Middle frontal gyrus (tissue), 1 donor: ENCODE measurements around the gene ELL2.
"Not testable (repeated sequence)": the region's sequence is repeated elsewhere in the genome, so short reads cannot be mapped to it uniquely, and the experiment has no call there.

Experiments used
- DNase-seq: peaks from one replicate; pipeline ENCODE4 v3.0.0-alpha.2; 2015; ENCODE audit warnings: low spot score; ENCODE audit errors: extremely low spot score

Gene ELL2

GRCh38 chr5:95883185-95884016 lies 78.2 kb downstream of the ELL2 start:
- DNase-seq, result no peak

- DNase-seq, result no peak
These were observed 79.8 kb downstream of the ELL2 start for GRCh38 chr5:95881833-95882232.

- DNase-seq, result no peak
These were observed 81.3 kb downstream of the ELL2 start for GRCh38 chr5:95880081-95880926.

GRCh38 chr5:95879661-95880060 lies 82.0 kb downstream of the ELL2 start:
- no peak for DNase-seq

- no peak for DNase-seq
These were observed 83.0 kb downstream of the ELL2 start for GRCh38 chr5:95878417-95879323.

GRCh38 chr5:95876782-95877181 lies 84.9 kb downstream of the ELL2 start:
- no peak for DNase-seq

GRCh38 chr5:95874246-95874645 lies 87.4 kb downstream of the ELL2 start:
- no peak for DNase-seq

GRCh38 chr5:95873351-95873750 lies 88.3 kb downstream of the ELL2 start:
- no peak for DNase-seq

- no peak for DNase-seq
These were observed 89.0 kb downstream of the ELL2 start for GRCh38 chr5:95872346-95873268.

- DNase-seq, result no peak
These were observed 90.4 kb downstream of the ELL2 start for GRCh38 chr5:95871146-95871806.

GRCh38 chr5:95870105-95870672 lies 91.5 kb downstream of the ELL2 start:
- no peak for DNase-seq

GRCh38 chr5:95869173-95869855 lies 92.3 kb downstream of the ELL2 start:
- not testable (repeated sequence) for DNase-seq

GRCh38 chr5:95868136-95868535 lies 93.5 kb downstream of the ELL2 start:
- DNase-seq, result no peak

GRCh38 chr5:95866435-95867040 lies 95.1 kb downstream of the ELL2 start:
- no peak for DNase-seq

GRCh38 chr5:95864944-95865504 lies 96.6 kb downstream of the ELL2 start:
- no peak for DNase-seq

- DNase-seq, result no peak
These were observed 97.2 kb downstream of the ELL2 start for GRCh38 chr5:95864456-95864855.

GRCh38 chr5:95863383-95863757 lies 98.3 kb downstream of the ELL2 start:
- DNase-seq, result no peak
